Measurements from ENCODE around the gene MRPS27.

MRPS27 gene

GRCh38 chr5:72251386-72251785 lies 68.7 kb downstream of the MRPS27 start:
- DNase-seq: no peak
- no peak for TF ChIP-seq GATA1 (IDR thresholded peaks at IDR 0.05; ENCODE audit: low read depth, low read length)
- TF ChIP-seq POLR2A (IDR thresholded peaks at IDR 0.05; ENCODE audit: low read length): no peak

- TF ChIP-seq POLR2A (IDR thresholded peaks at IDR 0.05; ENCODE audit: low read length): no peak
- TF ChIP-seq GATA1 (IDR thresholded peaks at IDR 0.05; ENCODE audit: low read depth, low read length): no peak
- DNase-seq: peak in 1 of 2 experiments; percentile 33
Measured at GRCh38 chr5:72248410-72248981, 71.5 kb downstream of the MRPS27 start.

- no peak for TF ChIP-seq POLR2A (IDR thresholded peaks at IDR 0.05; ENCODE audit: low read length)
- DNase-seq: no peak
Measured at GRCh38 chr5:72246954-72247442, 73.0 kb downstream of the MRPS27 start.

GRCh38 chr5:72245951-72246532 lies 74.0 kb downstream of the MRPS27 start:
- DNase-seq: peak; percentile 26 to 31
- TF ChIP-seq GATA1 (IDR thresholded peaks at IDR 0.05; ENCODE audit: low read depth, low read length): no peak
- TF ChIP-seq POLR2A (IDR thresholded peaks at IDR 0.05; ENCODE audit: low read length): no peak

GRCh38 chr5:72245546-72245945 lies 74.5 kb downstream of the MRPS27 start:
- TF ChIP-seq GATA1 (IDR thresholded peaks at IDR 0.05; ENCODE audit: low read depth, low read length): no peak
- TF ChIP-seq POLR2A (IDR thresholded peaks at IDR 0.05; ENCODE audit: low read length): no peak
- DNase-seq: no peak

GRCh38 chr5:72244862-72245371 lies 75.1 kb downstream of the MRPS27 start:
- TF ChIP-seq POLR2A (IDR thresholded peaks at IDR 0.05; ENCODE audit: low read length) (no peak), GATA1 (IDR thresholded peaks at IDR 0.05; ENCODE audit: low read depth, low read length) (no peak)
- peak; percentile 75 to 79 for DNase-seq

- no peak for DNase-seq
- TF ChIP-seq POLR2A (IDR thresholded peaks at IDR 0.05; ENCODE audit: low read length): no peak
- no peak for TF ChIP-seq GATA1 (IDR thresholded peaks at IDR 0.05; ENCODE audit: low read depth, low read length)
Measured at GRCh38 chr5:72243706-72244105, 76.3 kb downstream of the MRPS27 start.

- no peak for TF ChIP-seq POLR2A (IDR thresholded peaks at IDR 0.05; ENCODE audit: low read length)
- TF ChIP-seq GATA1 (IDR thresholded peaks at IDR 0.05; ENCODE audit: low read depth, low read length): no peak
- DNase-seq: no peak
Measured at GRCh38 chr5:72242796-72243475, 77.1 kb downstream of the MRPS27 start.

GRCh38 chr5:72241346-72242003 lies 78.6 kb downstream of the MRPS27 start:
- TF ChIP-seq GATA1 (IDR thresholded peaks at IDR 0.05; ENCODE audit: low read depth, low read length) (no peak), POLR2A (IDR thresholded peaks at IDR 0.05; ENCODE audit: low read length) (no peak)
- no peak for DNase-seq

GRCh38 chr5:72238712-72239445 lies 81.2 kb downstream of the MRPS27 start:
- no peak for DNase-seq
- TF ChIP-seq GATA1 (IDR thresholded peaks at IDR 0.05; ENCODE audit: low read depth, low read length): no peak
- TF ChIP-seq POLR2A (IDR thresholded peaks at IDR 0.05; ENCODE audit: low read length): no peak

- TF ChIP-seq POLR2A (IDR thresholded peaks at IDR 0.05; ENCODE audit: low read length) (no peak), GATA1 (IDR thresholded peaks at IDR 0.05; ENCODE audit: low read depth, low read length) (no peak)
- no peak for DNase-seq
Measured at GRCh38 chr5:72237879-72238278, 82.2 kb downstream of the MRPS27 start.

GRCh38 chr5:72237415-72237814 lies 82.6 kb downstream of the MRPS27 start:
- DNase-seq: peak; percentile 67 to 84
- TF ChIP-seq POLR2A (IDR thresholded peaks at IDR 0.05; ENCODE audit: low read length): no peak

GRCh38 chr5:72235725-72236124 lies 84.3 kb downstream of the MRPS27 start:
- TF ChIP-seq GATA1 (IDR thresholded peaks at IDR 0.05; ENCODE audit: low read depth, low read length) (no peak), POLR2A (IDR thresholded peaks at IDR 0.05; ENCODE audit: low read length) (no peak)
- no peak for DNase-seq

GRCh38 chr5:72234868-72235267 lies 85.2 kb downstream of the MRPS27 start:
- no peak for DNase-seq
- TF ChIP-seq GATA1 (IDR thresholded peaks at IDR 0.05; ENCODE audit: low read depth, low read length): no peak
- TF ChIP-seq POLR2A (IDR thresholded peaks at IDR 0.05; ENCODE audit: low read length): no peak
